Suppressor macrophage treated with lipopolysaccharide for 1 hour (primary cell): ENCODE measurements around the gene LAMC1.
"Not testable (repeated sequence)": the region's sequence is repeated elsewhere in the genome, so short reads cannot be mapped to it uniquely, and the experiment has no call there.

Experiments
- DNase-seq, 3 donors: peaks; one replicate each; pipeline ENCODE4 v3.0.0-alpha.2; 2020 to 2022

The LAMC1 gene

GRCh38 chr1:183110326-183110880, 87.2 kb downstream of the LAMC1 start:
- DNase-seq, result no peak

DNA sequence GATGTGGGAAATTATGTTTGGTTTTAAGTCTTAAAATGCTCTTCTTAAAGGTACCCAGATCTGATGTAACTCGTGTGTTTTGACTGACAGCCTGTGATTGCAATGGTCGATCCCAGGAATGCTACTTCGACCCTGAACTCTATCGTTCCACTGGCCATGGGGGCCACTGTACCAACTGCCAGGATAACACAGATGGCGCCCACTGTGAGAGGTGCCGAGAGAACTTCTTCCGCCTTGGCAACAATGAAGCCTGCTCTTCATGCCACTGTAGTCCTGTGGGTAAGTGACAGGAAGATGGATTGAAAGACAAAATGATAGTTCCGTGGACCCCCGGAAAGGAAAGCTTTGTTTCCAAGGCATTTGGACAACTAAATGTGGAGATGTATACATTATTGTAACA, 91.2 kb downstream of the LAMC1 start:
- DNase-seq, result no peak

GRCh38 chr1:183116416-183116815, 93.2 kb downstream of the LAMC1 start:
- no peak for DNase-seq

DNA sequence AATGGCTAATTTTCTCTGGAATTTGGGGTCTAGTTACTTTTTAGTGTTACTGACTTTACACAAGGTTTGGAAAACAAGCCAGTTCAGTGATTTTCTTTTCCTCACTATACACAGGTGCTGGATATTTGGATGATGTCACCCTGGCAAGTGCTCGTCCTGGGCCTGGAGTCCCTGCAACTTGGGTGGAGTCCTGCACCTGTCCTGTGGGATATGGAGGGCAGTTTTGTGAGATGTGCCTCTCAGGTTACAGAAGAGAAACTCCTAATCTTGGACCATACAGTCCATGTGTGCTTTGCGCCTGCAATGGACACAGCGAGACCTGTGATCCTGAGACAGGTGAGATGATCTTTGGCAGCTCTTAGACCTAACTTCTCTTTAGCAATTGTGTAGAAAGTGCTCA, 98.4 kb downstream of the LAMC1 start:
- DNase-seq, result no peak

- no peak for DNase-seq
Observed at GRCh38 chr1:183124259-183124658, 101.0 kb downstream of the LAMC1 start.

GRCh38 chr1:183125279-183125999, 102.2 kb downstream of the LAMC1 start:
- no peak for DNase-seq

DNA sequence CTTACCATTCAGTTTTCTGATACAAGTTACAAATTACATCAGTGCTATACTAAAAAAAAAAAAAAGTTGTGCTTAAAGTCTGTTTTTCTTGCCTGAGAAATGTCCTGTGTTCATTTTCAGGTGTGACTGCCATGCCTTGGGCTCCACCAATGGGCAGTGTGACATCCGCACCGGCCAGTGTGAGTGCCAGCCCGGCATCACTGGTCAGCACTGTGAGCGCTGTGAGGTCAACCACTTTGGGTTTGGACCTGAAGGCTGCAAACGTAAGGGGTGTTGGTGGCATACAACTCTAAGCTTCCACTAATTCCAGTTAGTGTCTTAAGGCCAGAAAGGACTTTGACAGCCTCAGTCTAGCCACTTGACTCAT, 102.8 kb downstream of the LAMC1 start:
- DNase-seq, result no peak

DNA sequence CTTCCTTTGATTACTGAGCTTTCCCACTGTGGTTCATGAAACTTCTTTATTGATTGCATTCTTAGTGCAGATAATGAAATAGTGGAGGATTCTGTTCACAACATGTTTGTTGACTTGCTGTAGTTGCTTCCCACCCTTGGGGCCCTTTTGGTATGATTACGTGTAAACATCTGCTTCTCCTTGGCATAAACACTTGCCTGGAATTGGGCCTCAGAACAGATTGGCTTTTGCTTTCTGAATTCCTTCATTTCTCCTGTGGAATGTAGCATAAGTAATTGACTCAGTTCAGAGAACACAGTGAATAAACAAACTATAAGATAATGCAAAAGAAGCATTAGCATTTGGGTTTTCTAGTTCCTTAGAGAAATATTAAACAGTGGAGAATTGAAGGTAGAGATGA, 103.3 kb downstream of the LAMC1 start:
- no peak for DNase-seq

DNA sequence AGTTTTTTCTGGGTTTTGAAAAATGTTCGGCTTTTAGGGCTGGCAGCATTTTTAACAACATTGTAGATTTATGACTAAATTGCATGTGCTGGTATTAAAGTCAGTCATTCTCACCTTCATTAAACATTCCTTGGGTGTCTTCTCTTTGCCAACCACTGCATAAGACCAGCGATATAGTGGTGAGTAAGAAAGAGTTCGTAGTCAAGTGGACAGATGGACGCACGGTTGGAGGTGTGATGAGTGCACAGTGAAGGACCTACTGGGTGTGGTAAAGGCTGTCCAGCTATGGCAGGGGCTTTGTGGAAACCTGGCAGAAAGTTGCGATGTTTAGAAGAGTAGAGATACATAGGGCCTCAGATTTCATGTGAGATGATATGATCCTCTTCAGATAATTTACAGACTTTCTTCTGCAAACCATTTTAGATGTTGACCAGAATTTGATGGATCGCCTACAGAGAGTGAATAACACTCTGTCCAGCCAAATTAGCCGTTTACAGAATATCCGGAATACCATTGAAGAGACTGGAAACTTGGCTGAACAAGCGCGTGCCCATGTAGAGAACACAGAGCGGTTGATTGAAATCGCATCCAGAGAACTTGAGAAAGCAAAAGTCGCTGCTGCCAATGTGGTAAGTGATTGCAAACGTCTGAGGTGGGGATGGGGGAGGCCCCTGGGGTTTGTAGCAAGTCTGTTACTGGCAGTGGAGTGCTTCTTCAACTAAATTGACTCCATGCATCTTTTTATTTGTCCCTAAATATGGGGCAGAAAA, 106.9 kb downstream of the LAMC1 start:
- no peak for DNase-seq

DNA sequence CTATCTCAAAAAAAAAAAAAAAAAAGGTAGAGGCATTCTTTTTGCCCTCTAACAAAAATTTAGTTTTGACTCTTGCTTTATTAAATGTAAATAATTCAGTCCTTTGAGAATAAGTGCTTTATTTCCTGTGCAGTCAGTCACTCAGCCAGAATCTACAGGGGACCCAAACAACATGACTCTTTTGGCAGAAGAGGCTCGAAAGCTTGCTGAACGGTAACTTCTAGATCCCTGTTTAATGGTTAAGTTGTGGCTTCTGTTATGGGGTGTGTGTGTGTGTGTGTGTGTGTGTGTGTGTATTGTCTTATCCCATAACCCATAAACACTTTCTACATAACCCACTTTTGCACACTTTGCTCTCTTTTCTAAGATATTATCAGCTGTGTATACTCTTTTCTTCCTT, 107.9 kb downstream of the LAMC1 start:
- DNase-seq, result no peak

DNA sequence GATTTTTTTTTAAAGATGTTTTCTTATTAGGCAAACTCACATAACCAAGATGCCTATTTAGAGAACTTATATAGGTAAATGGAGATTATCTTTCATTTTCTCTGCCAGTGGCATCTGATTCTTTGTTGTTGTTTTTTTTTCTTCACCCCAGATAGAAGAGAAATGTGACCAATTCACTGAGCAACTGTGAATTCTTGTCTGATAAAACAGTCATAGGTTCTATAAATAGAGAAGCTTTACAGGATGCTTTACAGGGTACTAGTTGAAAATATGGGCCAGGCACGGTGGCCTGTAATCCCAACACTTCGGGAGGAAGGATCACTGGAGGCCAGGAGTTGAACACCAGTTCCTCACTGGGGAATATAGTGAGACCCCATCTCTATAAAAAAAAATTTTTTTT, 112.1 kb downstream of the LAMC1 start:
- no peak for DNase-seq

- DNase-seq, result no peak
Observed at GRCh38 chr1:183137782-183138181, 114.6 kb downstream of the LAMC1 start.

GRCh38 chr1:183138301-183138700, 115.1 kb downstream of the LAMC1 start:
- DNase-seq, result no peak

- DNase-seq, result peak; percentile 11 to 43 (median 39)
Observed at GRCh38 chr1:183139281-183139942, 116.2 kb downstream of the LAMC1 start.

- DNase-seq, result no peak
Observed at GRCh38 chr1:183140633-183141032, 117.4 kb downstream of the LAMC1 start.

- no peak for DNase-seq
Observed at GRCh38 chr1:183142171-183142570, 119.0 kb downstream of the LAMC1 start.

DNA sequence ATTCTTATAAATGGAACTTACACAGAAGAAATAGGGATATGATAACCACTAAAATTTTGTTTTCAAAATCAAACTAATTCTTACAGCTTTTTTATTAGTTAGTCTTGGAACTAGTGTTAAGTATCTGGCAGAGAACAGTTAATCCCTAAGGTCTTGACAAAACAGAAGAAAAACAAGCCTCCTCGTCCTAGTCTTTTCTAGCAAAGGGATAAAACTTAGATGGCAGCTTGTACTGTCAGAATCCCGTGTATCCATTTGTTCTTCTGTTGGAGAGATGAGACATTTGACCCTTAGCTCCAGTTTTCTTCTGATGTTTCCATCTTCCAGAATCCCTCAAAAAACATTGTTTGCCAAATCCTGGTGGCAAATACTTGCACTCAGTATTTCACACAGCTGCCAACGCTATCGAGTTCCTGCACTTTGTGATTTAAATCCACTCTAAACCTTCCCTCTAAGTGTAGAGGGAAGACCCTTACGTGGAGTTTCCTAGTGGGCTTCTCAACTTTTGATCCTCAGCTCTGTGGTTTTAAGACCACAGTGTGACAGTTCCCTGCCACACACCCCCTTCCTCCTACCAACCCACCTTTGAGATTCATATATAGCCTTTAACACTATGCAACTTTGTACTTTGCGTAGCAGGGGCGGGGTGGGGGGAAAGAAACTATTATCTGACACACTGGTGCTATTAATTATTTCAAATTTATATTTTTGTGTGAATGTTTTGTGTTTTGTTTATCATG, 120.5 kb downstream of the LAMC1 start:
- DNase-seq, result no peak

GRCh38 chr1:183144752-183145151, 121.5 kb downstream of the LAMC1 start:
- DNase-seq, result peak in 1 of 3 donors; percentile 3

- no peak for DNase-seq
Observed at GRCh38 chr1:183147735-183148134, 124.5 kb downstream of the LAMC1 start.

DNA sequence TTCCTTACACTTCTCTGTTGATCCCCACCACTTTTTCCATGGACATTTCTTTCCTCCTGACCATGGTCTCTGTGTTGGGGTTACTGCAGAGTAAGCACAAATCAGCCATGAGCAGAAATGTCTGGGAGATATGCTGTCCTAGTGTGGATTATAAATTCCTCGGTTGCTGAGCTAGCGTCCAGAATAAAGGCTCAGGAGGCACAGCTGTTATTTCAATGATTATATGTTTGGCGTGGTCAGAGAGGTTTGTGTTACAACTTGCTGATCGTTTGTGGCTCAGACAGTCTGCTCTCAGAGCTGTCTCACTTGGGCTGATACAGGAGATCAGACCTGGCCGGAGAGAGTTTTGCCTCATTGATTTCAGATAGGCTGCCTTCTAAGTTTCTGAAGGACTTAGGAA, 125.4 kb downstream of the LAMC1 start:
- DNase-seq, result no peak

DNA sequence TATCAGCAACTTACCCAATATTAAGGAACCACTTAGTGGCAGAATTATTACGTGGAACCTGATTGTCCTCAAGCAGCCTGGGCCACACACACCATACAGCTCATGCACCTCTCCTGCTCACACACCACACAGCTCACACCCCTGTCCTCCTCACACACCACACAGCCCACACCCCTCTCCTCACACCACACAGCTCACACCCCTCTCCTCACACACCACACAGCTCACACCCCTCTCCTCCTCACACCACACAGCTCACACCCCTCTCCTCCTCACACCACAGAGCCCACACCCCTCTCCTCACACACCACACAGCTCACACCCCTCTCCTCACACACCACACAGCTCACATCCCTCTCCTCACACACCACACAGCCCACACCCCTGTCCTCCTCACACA, 126.1 kb downstream of the LAMC1 start:
- no peak for DNase-seq

GRCh38 chr1:183150032-183150431, 126.8 kb downstream of the LAMC1 start:
- DNase-seq, result not testable (repeated sequence)

GRCh38 chr1:183150445-183150844, 127.2 kb downstream of the LAMC1 start:
- no peak for DNase-seq
